Ecto neural progenitor cell (in vitro differentiated cells): Measurements from ENCODE around the gene HOXB3.
A peak's percentile ranks its signal among the peaks of the same experiment; 100 is the strongest.

Experiments used
- DNase-seq: peaks from one replicate; pipeline ENCODE4 v3.0.0-alpha.2; 2018; ENCODE audit warnings: low spot score

Gene HOXB3

GRCh38 chr17:48586355-48587258 lies 3.4 kb downstream of the HOXB3 start:
- no peak for DNase-seq

GRCh38 chr17:48584223-48584741 lies 5.8 kb downstream of the HOXB3 start:
- no peak for DNase-seq

GRCh38 chr17:48583708-48584222 lies 6.3 kb downstream of the HOXB3 start:
- DNase-seq: no peak

- DNase-seq: no peak
These were observed 7.3 kb downstream of the HOXB3 start for GRCh38 chr17:48582750-48583069.

DNA sequence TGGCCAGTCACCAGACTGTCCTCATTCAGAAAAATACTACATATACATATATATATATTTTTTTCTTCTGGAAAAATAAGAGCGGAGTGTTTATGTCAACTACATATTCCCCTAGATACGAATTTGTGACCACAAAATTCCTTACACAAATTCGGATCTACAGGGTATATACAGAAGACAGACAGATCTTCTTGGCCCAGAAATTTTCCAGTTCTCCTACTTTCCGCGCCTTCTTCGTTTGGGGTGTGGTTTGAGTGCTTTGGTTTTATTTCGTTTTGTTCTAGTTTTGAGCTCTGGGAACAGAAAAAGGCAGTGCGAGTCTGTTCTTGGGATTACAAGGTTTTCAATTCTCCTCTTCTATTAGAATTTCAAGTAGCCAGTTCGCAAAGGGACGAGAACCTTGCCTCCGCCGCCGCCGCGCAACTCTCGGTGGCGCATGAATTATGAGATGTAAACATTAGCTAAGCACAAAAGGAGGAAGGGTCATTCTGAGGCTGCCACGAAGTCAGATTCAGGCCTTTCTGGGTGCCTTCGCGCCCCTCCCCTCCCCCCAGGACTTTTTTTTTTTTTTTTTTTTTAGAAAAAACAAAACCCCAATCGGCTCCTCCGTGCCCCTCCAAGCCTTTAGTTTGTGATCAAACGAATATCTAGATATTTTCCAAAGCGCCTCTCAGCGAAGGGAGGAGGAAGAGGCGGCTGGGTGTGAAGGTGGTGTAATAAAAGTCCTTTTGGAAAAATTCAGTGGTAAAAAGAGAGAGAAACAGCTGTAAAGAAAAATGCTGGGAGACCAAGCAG lies 10.1 kb downstream of the HOXB3 start:
- DNase-seq: no peak

- DNase-seq: no peak
These were observed 10.6 kb downstream of the HOXB3 start for GRCh38 chr17:48579471-48579759.

- no peak for DNase-seq
These were observed 11.2 kb downstream of the HOXB3 start for GRCh38 chr17:48578616-48579470.

- peak; percentile 86 for DNase-seq
These were observed 12.0 kb downstream of the HOXB3 start, which contains the start of gene HOXB4 for GRCh38 chr17:48577946-48578615. Gene HOXB4, minus strand, starts transcription at chr17:48578350. Its CDS starts 31 bp downstream, at chr17:48578319.

DNA sequence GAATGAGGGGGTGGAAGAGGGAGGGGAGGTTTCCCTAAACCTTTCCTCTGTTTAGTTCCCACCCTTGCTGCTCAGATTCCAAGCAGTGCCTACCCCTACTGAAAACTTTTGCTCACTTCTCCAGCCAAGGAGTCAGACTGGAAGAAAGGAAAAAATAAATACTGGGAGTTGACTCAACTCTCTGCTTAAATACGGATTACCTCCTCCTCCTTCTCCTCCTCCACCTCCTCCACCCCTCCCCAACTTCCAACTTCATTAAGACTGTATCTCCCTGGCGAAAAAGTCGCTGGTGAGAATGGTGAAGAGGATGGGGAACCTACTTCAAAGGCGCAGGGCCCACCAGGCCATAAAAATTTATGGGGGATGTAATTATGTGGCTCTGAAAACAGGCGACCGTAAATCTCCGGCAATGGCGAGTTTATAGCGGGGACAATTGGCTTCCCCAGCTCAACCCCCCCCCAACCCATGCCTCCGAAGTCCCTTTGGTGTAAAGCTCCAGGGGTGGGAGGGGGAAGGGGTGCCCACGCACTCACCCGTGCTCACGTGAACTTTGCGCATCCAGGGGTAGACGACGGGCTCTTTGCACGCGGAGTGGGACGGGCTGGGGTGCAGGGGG lies 12.6 kb downstream of the HOXB3 start:
- DNase-seq: no peak

DNA sequence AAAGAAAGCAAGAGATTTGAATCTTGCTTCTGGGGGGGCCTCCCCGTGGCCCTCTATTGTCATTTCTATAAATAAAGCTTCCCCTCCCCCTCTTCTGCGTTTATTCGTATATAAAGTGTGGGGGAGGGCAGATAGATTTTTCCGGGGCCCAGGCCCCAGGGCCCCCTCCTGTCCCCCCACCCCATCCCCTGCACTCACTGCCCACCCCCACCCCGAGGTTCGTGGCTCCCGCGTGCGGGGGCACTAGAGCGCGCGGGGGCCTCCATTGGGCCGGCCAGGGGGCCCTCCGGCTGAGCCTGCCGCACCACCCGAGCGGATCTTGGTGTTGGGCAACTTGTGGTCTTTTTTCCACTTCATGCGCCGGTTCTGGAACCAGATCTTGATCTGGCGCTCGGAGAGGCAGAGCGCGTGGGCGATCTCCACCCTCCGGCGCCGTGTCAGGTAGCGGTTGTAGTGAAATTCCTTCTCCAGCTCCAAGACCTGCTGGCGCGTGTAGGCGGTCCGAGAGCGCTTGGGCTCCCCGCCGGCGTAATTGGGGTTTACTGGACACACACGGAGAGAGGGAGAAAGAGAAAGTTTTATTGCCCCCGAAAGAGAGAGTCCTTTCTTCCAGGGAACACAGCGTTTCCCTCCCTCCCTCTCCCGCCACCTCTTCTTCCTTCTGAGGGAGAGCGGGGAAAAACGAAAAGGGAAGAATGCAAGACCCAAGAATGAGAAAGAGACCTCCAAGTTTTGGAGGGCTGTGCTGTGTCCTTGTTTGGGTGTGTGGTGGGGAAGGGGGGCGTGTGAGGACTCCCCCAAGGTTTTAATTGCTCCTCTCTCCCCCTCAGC lies 13.3 kb downstream of the HOXB3 start:
- no peak for DNase-seq

DNA sequence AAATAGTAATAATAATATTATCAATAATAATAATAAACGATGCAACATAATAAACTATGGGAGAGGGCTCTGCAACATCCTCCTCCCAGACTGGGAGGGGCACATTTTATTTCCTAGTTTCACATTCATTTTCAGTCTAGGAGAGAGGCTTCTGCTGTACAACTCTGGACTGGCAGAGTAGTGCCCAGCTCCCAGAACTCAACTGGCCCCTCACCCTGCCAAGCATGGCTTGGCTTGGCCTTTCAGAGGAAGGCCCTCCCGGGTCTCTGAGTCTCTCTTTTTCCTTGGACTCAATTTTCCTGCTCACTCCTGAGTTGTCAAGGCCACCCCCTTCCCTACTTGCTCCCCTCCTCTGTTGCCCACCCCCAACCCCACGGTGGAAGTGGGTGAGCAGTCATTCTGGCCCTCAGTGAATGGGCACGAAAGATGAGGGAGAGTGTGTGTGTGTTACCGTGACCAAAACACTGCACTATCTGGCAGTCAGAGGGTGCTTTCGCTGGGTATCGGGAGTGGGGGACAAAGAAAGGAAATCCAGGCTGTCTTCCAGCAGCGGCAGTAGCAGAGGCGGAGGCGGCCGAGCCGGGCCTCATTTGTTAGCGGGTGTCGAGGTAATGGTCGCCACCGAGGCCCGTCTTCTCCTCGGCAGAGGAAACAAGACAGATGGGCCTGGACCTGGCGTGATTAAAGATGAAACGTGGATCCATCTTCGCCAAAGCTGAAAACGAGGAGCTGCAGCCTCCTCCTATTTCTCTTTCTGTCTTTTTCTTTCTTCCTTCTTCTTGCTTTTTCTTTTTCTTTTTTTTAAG lies 14.2 kb downstream of the HOXB3 start:
- no peak for DNase-seq

DNA sequence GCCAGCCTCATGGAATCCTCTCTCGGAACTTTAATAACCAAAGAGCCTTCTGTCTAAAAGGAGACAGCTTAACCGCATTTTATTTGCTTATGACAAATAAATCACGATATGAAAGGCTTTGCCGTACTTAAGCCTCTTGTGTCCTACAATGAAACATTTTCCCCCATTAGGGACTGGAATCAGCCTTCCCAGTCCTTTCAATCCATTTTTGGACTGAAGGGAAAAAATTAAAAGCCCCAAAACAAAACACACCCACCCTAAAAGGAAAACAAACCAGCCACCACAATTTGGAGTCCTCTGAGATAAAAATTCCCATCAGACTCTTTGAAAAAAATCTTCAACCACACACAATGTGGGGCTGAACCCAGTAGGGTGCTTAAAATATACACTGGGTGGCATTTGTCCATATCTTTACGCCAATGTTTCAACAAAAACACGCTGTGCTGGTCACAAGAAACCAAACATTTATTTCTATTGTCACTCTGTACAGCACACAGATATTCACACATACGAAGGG lies 14.9 kb downstream of the HOXB3 start:
- DNase-seq: no peak

- DNase-seq: no peak
These were observed 15.5 kb downstream of the HOXB3 start for GRCh38 chr17:48574505-48575065.

DNA sequence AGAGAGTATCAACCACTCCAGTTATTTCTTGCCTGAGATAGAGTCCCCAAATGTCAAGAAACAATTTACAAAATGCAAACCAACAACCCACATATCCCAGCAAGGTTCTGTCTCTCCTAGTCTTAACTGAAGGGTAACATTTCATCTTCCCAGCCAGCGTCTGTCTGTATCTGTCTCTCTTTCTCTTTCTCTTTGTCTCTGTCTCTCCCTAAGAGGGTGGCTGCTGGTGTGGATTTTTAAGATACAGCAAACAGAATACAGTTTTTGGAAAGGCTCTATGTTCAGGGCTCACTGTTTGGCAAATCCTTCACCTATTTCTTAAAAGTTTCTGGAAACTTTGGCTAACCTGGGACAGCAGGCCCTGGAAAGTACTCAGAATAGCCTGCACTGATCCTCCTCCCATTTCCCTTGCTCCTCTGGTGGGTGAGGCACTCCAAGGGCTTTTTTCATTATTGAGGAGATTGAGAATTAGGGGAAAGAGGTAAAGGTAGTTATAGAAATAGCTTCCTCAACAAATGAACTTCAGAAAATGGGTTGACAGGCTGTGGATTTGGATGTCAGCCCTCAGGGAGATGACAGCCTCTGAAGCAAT lies 18.1 kb downstream of the HOXB3 start:
- no peak for DNase-seq

DNA sequence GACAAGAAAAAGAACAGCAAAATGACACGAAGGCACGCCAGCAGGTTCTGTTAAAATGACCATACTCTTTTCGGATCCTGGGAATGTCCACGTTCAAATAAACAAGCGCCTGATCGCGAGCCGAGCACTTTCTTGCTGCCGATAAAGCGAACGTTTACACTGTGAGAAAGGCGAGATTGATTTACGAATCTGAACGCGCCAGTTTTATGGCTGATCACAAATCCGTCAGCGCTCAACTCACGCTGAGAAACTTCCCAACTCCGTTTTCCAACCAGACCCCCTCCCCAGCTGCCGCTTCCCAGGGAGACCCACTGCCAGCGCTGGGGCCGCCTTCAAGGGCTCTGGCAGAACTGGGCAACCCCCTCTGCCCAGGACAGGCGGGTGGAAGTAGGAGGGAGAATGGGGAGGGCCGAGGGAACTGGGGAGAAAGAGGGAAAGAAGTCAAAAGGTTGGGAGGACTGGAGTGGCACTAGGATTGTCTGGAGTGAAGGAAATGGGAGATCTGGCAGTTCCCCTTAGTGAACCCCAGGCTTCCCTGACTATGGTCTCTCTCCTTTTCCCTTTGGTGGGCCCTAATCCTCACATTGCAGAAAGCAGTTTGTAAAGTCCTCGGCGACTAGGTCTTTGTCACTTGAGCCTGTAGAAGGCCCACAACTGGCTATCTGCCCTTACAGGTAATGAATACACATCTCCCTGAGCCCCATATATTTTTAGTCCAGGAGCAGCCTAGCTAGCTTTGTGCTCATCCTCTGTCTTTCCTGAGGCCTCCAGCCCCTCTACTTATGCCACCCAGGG lies 18.8 kb downstream of the HOXB3 start:
- DNase-seq: no peak

GRCh38 chr17:48570325-48571023 lies 19.6 kb downstream of the HOXB3 start:
- no peak for DNase-seq
